OCI-LY3 (cell line): ENCODE data around the gene RDH8.

Experiments
- H2AFZ ChIP-seq: fragments of 200-600, 300-600 bp; shearing (Covaris generic); 2 replicates; pipeline ENCODE4 v1.6.0; 2014; ENCODE audit warnings: antibody characterized with exemption, low read depth, low read length
- H3K27ac ChIP-seq: fragments of 200-600, 300-600 bp; sonication (generic); 2 replicates; pipeline ENCODE4 v1.5.1; 2014; ENCODE audit warnings: mild to moderate bottlenecking, low read length, moderate library complexity, mixed read lengths
- H3K27me3 ChIP-seq: fragments of 200-600, 300-600 bp; sonication (generic); 2 replicates; pipeline ENCODE4 v1.6.1; 2014; ENCODE audit warnings: low read depth, low read length, mixed read lengths
- H3K36me3 ChIP-seq: fragments of 200-600, 300-600 bp; sonication (generic); replicated peaks from 2 replicates; pipeline ENCODE3; 2014; ENCODE audit warnings: low read depth, low read length, mixed read lengths
- H3K4me1 ChIP-seq: fragments of 300-600, 200-600 bp; sonication (generic); 2 replicates; pipeline ENCODE4 v1.6.1; 2014; ENCODE audit warnings: low read length, mixed read lengths
- H3K4me2 ChIP-seq: fragments of 200-600, 300-600 bp; sonication (generic); 2 replicates; pipeline ENCODE4 v1.6.1; 2014; ENCODE audit warnings: low read length, mixed read lengths
- H3K4me3 ChIP-seq: fragments of 300-600, 200-600 bp; sonication (generic); 2 replicates; pipeline ENCODE4 v1.5.1; 2014; ENCODE audit warnings: antibody characterized with exemption, mild to moderate bottlenecking, low read length, moderate library complexity
- H3K79me2 ChIP-seq: fragments of 300-600, 200-600 bp; shearing (Covaris generic); 2 replicates; pipeline ENCODE4 v1.6.1; 2014; ENCODE audit warnings: mild to moderate bottlenecking, low read length, mixed read lengths
- H3K9ac ChIP-seq: fragments of 300-600, 200-600 bp; shearing (Covaris generic); 2 replicates; pipeline ENCODE4 v1.6.0; 2014; ENCODE audit warnings: mild to moderate bottlenecking, low read length, moderate library complexity
- H3K9me3 ChIP-seq: fragments of 200-600, 300-600 bp; shearing (Covaris generic); 2 replicates; pipeline ENCODE4 v1.6.1; 2014; ENCODE audit warnings: low read length, mixed read lengths; ENCODE audit not compliant: insufficient read depth
- H4K20me1 ChIP-seq: fragments of 200-600, 300-600 bp; sonication (generic); 2 replicates; pipeline ENCODE4 v1.6.1; 2016; ENCODE audit warnings: low read length, mixed read lengths; ENCODE audit not compliant: insufficient read depth
- CTCF ChIP-seq: fragments of 200-600, 300-600 bp; sonication (generic); IDR thresholded peaks from 2 replicates; pipeline ENCODE4 v1.5.1; 2014; ENCODE audit warnings: antibody characterized with exemption, low read length, low read depth
- EZH2phosphoT487 ChIP-seq: fragments of 200-600 bp; shearing (Covaris generic); IDR thresholded peaks from 2 replicates; pipeline ENCODE4 v1.6.1; 2018; ENCODE audit warnings: antibody characterized with exemption, mixed run types, low read depth

Gene RDH8

GRCh38 chr19:10068205-10068604 is 54.9 kb downstream of the RDH8 start:
- H3K9me3 ChIP-seq = no peaks in the 10 kb centered on the region
- no peak overlapping the region for H3K9ac ChIP-seq
- H4K20me1 ChIP-seq = no peaks in the 10 kb centered on the region
- no peak overlapping the region for H3K4me3 ChIP-seq
- H3K4me2 ChIP-seq = no peak overlapping the region
- no peak overlapping the region for H3K27ac ChIP-seq
- H3K79me2 ChIP-seq = no peaks in the 10 kb centered on the region
- H2AFZ ChIP-seq = no peak overlapping the region
- TF ChIP-seq EZH2phosphoT487 (no peak), CTCF (no peak)
- H3K27me3 ChIP-seq = peaks cover 18% of the 10 kb centered on the region
- no peaks in the 10 kb centered on the region for H3K36me3 ChIP-seq
- no peaks in the 10 kb centered on the region for H3K4me1 ChIP-seq

DNA sequence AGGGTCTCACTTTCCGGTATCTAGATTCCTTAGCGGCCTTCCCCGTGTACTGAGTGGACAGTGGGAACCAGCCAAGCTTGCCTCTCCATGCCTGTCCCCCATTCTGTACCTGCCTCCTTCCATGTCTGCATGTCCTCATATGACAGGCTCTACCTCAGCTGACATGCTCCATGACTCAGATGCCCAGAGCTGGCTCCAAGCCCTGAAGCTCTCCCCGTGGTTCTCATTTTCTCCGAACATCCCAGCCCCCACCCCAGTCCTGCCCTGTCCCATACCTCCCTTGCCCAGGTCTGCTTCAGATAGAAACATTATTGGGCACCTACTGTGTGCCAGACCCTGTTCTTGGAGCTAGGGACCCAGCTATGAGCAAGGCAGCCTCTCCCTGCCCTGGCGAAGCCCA is 55.8 kb downstream of the RDH8 start:
- H3K4me2 ChIP-seq = no peak overlapping the region
- TF ChIP-seq EZH2phosphoT487 (no peak), CTCF (no peak)

GRCh38 chr19:10070730-10071446 is 57.6 kb downstream of the RDH8 start:
- no peaks in the 10 kb centered on the region for H3K79me2 ChIP-seq
- H3K27me3 ChIP-seq = peaks cover 13% of the 10 kb centered on the region
- no peak overlapping the region for H3K27ac ChIP-seq
- no peak overlapping the region for H3K4me2 ChIP-seq
- no peak overlapping the region for H3K4me3 ChIP-seq
- H3K4me1 ChIP-seq = peaks cover 2% of the 10 kb centered on the region; the same call in 1 of the 2 replicates
- H4K20me1 ChIP-seq = no peaks in the 10 kb centered on the region
- H3K9ac ChIP-seq = no peak overlapping the region
- H3K36me3 ChIP-seq = no peaks in the 10 kb centered on the region
- H3K9me3 ChIP-seq = no peaks in the 10 kb centered on the region
- no peak overlapping the region for H2AFZ ChIP-seq
- TF ChIP-seq CTCF (no peak), EZH2phosphoT487 (no peak)

More for the DNA sequence above, 55.8 kb downstream of the RDH8 start:
- no peak overlapping the region for H2AFZ ChIP-seq
- peaks cover 18% of the 10 kb centered on the region for H3K27me3 ChIP-seq
- no peaks in the 10 kb centered on the region for H4K20me1 ChIP-seq
- H3K4me3 ChIP-seq = no peak overlapping the region
- H3K36me3 ChIP-seq = no peaks in the 10 kb centered on the region
- H3K27ac ChIP-seq = no peak overlapping the region
- H3K9me3 ChIP-seq = no peaks in the 10 kb centered on the region
- peaks cover 1% of the 10 kb centered on the region; the same call in 1 of the 2 replicates for H3K4me1 ChIP-seq
- no peak overlapping the region for H3K9ac ChIP-seq
- no peaks in the 10 kb centered on the region for H3K79me2 ChIP-seq
